Measurements from ENCODE around the gene RAB26.

The RAB26 gene

GRCh38 chr16:2145843-2146242 lies 2.6 kb upstream of the RAB26 start:
- Histone ChIP-seq H3K4me3 (replicated peaks; ENCODE audit: low read depth, low read length) (no peak overlapping the region), H3K27me3 (replicated peaks; ENCODE audit: control insufficient read depth, insufficient read depth, low read length) (no peaks in the 10 kb centered on the region), H3K36me3 (ENCODE audit: control insufficient read depth, insufficient read depth, low read length) (no peaks in the 10 kb centered on the region)
- no peak for DNase-seq (ENCODE audit: extremely low read depth, insufficient read length)
- TF ChIP-seq, protein P1, sequence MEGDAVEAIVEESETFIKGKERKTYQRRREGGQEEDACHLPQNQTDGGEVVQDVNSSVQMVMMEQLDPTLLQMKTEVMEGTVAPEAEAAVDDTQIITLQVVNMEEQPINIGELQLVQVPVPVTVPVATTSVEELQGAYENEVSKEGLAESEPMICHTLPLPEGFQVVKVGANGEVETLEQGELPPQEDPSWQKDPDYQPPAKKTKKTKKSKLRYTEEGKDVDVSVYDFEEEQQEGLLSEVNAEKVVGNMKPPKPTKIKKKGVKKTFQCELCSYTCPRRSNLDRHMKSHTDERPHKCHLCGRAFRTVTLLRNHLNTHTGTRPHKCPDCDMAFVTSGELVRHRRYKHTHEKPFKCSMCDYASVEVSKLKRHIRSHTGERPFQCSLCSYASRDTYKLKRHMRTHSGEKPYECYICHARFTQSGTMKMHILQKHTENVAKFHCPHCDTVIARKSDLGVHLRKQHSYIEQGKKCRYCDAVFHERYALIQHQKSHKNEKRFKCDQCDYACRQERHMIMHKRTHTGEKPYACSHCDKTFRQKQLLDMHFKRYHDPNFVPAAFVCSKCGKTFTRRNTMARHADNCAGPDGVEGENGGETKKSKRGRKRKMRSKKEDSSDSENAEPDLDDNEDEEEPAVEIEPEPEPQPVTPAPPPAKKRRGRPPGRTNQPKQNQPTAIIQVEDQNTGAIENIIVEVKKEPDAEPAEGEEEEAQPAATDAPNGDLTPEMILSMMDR (IDR thresholded peaks at IDR 0.05; ENCODE audit: insufficient read depth, low read length, poor library complexity, severe bottlenecking), result no peak

GRCh38 chr16:2147378-2147777 lies 1.0 kb upstream of the RAB26 start:
- TF ChIP-seq, protein P1 (IDR thresholded peaks at IDR 0.05; ENCODE audit: insufficient read depth, low read length, poor library complexity, severe bottlenecking), result no peak
- H3K27me3 ChIP-seq (replicated peaks; ENCODE audit: control insufficient read depth, insufficient read depth, low read length), result no peaks in the 10 kb centered on the region
- no peak for DNase-seq (ENCODE audit: extremely low read depth, insufficient read length)
- peaks cover 7% of the 10 kb centered on the region for H3K36me3 ChIP-seq (ENCODE audit: control insufficient read depth, insufficient read depth, low read length)
- H3K4me3 ChIP-seq (replicated peaks; ENCODE audit: low read depth, low read length), result no peak overlapping the region

- TF ChIP-seq, protein P1 (IDR thresholded peaks at IDR 0.05; ENCODE audit: insufficient read depth, low read length, poor library complexity, severe bottlenecking), result no peak
- peak; percentile 48 for DNase-seq (ENCODE audit: extremely low read depth, insufficient read length)
- Histone ChIP-seq H3K4me3 (replicated peaks; ENCODE audit: low read depth, low read length) (peak overlapping the region; percentile 45), H3K36me3 (ENCODE audit: control insufficient read depth, insufficient read depth, low read length) (peaks cover 19% of the 10 kb centered on the region), H3K27me3 (replicated peaks; ENCODE audit: control insufficient read depth, insufficient read depth, low read length) (no peaks in the 10 kb centered on the region)
These were observed 547 bp downstream of the RAB26 start for GRCh38 chr16:2148714-2149629.

DNA sequence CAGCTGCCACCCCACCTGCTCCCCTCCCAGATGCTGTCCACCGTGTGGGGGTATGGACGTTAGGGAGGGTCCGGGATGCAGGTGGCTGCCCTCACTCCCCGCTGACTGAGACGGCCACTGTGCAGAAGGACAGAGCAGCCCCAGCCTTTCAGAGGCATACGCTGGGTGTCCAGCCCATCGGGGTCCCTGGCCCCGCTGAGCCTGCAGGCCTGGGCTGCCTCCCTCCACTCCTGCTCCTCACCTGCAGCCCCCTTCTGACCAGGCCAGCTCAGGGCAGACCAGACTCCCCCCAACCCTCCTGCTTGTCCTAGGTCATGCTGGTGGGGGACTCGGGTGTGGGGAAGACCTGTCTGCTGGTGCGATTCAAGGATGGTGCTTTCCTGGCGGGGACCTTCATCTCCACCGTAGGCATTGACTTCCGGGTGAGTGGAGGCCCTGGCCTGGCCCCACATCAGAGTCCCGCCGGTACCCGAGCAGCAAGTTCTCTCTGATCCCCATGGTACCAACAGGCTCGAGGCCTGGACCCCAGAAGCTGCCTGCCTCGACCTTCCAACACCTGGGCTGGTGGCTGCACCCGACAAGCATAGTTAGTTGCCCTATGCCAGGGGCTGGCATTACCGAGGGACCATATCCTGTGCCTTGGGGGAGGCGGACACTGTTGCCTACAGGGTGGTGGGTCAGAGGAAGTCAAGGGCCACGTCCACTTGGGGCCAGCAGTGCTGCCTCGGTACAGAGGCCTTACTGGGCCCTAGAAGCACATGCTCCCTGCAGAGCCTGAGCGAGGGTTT lies 1.4 kb downstream of the RAB26 start:
- peak; percentile 62 for DNase-seq (ENCODE audit: extremely low read depth, insufficient read length)
- H3K4me3 ChIP-seq (replicated peaks; ENCODE audit: low read depth, low read length), result peak overlapping the region; percentile 45; the same call in 1 of the 2 replicates

DNA sequence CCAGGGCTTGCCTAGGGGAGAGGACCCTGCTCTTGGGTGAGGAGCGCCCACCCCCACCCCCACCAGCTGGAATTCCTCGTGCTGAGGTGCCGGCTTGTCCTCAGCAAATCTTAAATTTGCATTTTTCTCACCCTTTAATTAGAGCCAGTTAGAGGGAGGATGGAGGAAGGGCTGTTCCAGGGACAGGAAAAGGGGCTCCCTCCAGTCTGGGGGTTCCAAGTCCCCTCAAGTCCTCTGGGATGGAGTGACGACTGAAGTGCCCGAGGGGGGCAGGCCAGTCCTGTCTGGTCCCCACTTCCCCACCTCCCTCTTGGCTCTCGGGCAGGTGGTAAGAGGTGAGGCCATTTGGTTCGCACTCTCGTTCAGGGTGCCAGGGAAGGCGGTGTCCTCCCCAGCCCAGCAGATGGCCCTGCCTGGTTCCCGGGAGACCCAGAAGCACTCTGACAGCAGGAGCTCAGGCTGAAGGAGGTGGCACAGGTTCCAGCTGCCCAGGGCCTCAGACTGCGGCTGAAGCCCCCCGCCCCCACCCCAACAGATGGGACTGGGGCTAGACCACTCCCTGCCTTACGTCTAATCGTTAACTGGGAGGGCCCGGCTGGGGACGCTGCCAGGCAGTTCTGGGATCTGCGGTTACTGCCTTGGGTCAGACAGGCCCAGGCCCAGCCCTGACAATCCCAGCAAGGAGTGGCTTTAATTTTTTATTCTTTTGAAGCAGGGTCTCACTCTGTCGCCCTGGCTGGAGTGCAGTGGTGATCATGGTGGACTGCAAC lies 2.2 kb downstream of the RAB26 start:
- TF ChIP-seq, protein P1 (IDR thresholded peaks at IDR 0.05; ENCODE audit: insufficient read depth, low read length, poor library complexity, severe bottlenecking), result no peak
- Histone ChIP-seq H3K27me3 (replicated peaks; ENCODE audit: control insufficient read depth, insufficient read depth, low read length) (no peaks in the 10 kb centered on the region), H3K36me3 (ENCODE audit: control insufficient read depth, insufficient read depth, low read length) (peaks cover 23% of the 10 kb centered on the region), H3K4me3 (replicated peaks; ENCODE audit: low read depth, low read length) (no peak overlapping the region)
- DNase-seq (ENCODE audit: extremely low read depth, insufficient read length), result peak; percentile 68

More for the DNA sequence above, 1.4 kb downstream of the RAB26 start:
- Histone ChIP-seq H3K36me3 (ENCODE audit: control insufficient read depth, insufficient read depth, low read length) (peaks cover 23% of the 10 kb centered on the region), H3K27me3 (replicated peaks; ENCODE audit: control insufficient read depth, insufficient read depth, low read length) (no peaks in the 10 kb centered on the region)
- TF ChIP-seq, protein P1 (IDR thresholded peaks at IDR 0.05; ENCODE audit: insufficient read depth, low read length, poor library complexity, severe bottlenecking), result no peak

All from GM06990 (cell line).